ENCODE data around the gene TMEM17. TPM values are rescaled to one million over a fixed set of nuclear protein-coding genes. Genes with fewer than 3 reads are reported as not detected.

The TMEM17 gene
- total and polyA plus RNA-seq, 9 of the 15 experiments (the other 6 are each of a cell fraction or from before 2014, with no cell fraction given), result 0.58 to 2.2 (median 1.2) TPM

- no TSS peak for BruUV-seq (replicated peaks)
- Histone ChIP-seq H3K36me3 (ENCODE audit: control insufficient read depth, insufficient read depth, low read length) (no peaks in the 10 kb centered on the region), H3K4me1 (replicated peaks in 1 of 2; ENCODE audit: control insufficient read depth in 2 of 2, insufficient read depth in 2 of 2, low read length in 2 of 2) (no peaks in the 10 kb centered on the region), H3K79me2 (ENCODE audit: control insufficient read depth, insufficient read depth, low read length) (no peaks in the 10 kb centered on the region), H3K9me3 (replicated peaks; ENCODE audit: control insufficient read depth, insufficient read depth, low read depth, low read length) (no peaks in the 10 kb centered on the region), H3K4me2 (ENCODE audit: insufficient read depth, low read length) (no peak overlapping the region), H2AFZ (ENCODE audit: low read depth, low read length) (no peak overlapping the region), H4K20me1 (replicated peaks; ENCODE audit: control insufficient read depth, insufficient read depth, low read length) (no peaks in the 10 kb centered on the region), H3K4me3 (no peak overlapping the region), H3K27ac (ENCODE audit: extremely low read depth, low read depth, low read length) (no peak overlapping the region), H3K9me1 (ENCODE audit: control insufficient read depth, insufficient read depth, low read length) (no peaks in the 10 kb centered on the region), H3K27me3 (ENCODE audit: control insufficient read depth in 2 of 2, insufficient read depth in 2 of 2, low read length in 2 of 2) (no peaks in the 10 kb centered on the region; a peak in 1 of 5 replicates), H3K9ac (ENCODE audit: insufficient read depth in 1 of 2, low read depth in 2 of 2, low read length in 2 of 2) (no peak overlapping the region)
- DNase-seq (ENCODE audit: extremely low read depth in 1 of 4, low spot score in 3 of 4) (no peak), ATAC-seq (no peak), FAIRE-seq (no peak)
- in situ Hi-C loops (cut with MboI), result no loop called here
- intact Hi-C loops (cut with micrococcal nuclease), result no loop called here
- ChIA-PET POLR2A (no interaction called here), CTCF (ENCODE audit: low intra/inter-chr PET ratio) (no interaction called here)
- TF ChIP-seq, protein P1, sequence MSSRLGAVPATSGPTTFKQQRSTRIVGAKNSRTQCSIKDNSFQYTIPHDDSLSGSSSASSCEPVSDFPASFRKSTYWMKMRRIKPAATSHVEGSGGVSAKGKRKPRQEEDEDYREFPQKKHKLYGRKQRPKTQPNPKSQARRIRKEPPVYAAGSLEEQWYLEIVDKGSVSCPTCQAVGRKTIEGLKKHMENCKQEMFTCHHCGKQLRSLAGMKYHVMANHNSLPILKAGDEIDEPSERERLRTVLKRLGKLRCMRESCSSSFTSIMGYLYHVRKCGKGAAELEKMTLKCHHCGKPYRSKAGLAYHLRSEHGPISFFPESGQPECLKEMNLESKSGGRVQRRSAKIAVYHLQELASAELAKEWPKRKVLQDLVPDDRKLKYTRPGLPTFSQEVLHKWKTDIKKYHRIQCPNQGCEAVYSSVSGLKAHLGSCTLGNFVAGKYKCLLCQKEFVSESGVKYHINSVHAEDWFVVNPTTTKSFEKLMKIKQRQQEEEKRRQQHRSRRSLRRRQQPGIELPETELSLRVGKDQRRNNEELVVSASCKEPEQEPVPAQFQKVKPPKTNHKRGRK (tag; IDR thresholded peaks at IDR 0.05), result no peak
- TF ChIP-seq DACH1 (IDR thresholded peaks at IDR 0.05; ENCODE audit: partially characterized antibody), result no peak
- TF ChIP-seq GATAD2B (IDR thresholded peaks at IDR 0.05; ENCODE audit: borderline replicate concordance), result no peak
- TF ChIP-seq MCM3 (IDR thresholded peaks at IDR 0.05), result no peak
- no peak for TF ChIP-seq ZBTB17 (CRISPR knock-in tag; IDR thresholded peaks at IDR 0.05)
- TF ChIP-seq CHAMP1 (IDR thresholded peaks at IDR 0.05), result no peak
- no peak for TF ChIP-seq GABPB2 (CRISPR knock-in tag; conservative IDR thresholded peaks at IDR 0.05)
- TF ChIP-seq MIER1 (IDR thresholded peaks at IDR 0.05; ENCODE audit: low read depth), result no peak
- no peak for TF ChIP-seq OTX1 (CRISPR knock-in tag; IDR thresholded peaks at IDR 0.05)
- no peak for TF ChIP-seq KAT2B (IDR thresholded peaks at IDR 0.05; ENCODE audit: low read depth, low read length)
- no peak for TF ChIP-seq ZNF347 (CRISPR knock-in tag; IDR thresholded peaks at IDR 0.05; ENCODE audit: low read depth)
- no peak for TF ChIP-seq NUFIP1 (IDR thresholded peaks at IDR 0.05; ENCODE audit: partially characterized antibody)
- no peak for TF ChIP-seq KHSRP (IDR thresholded peaks at IDR 0.05)
- 40% methylated on average over 1 of the region's 1 CpG for WGBS (ENCODE audit: insufficient coverage, low coverage, missing lambda C conversion rate)
These were observed 16.3 kb downstream of the TMEM17 start for GRCh38 chr2:62489702-62490101.
